ENCODE data around the gene POLQ. TPM values are rescaled to one million over a fixed set of nuclear protein-coding genes. Genes with fewer than 3 reads are reported as not detected.

POLQ gene
- total RNA-seq, 2 donors from 2014 or later, result 11.5 to 49.6 TPM

Other genes with a start within 250 kb of the POLQ start
- not detected for gene ARGFX, start 22.0 kb upstream of the POLQ start, total RNA-seq
- gene FBXO40, start 47.4 kb upstream of the POLQ start, total RNA-seq, result not detected
- gene HCLS1, start 114.9 kb upstream of the POLQ start, total RNA-seq, result 100 to 1,000 TPM; 252 to 297 TPM
- 10 to 100 TPM; 34.9 to 43.5 TPM for gene GOLGB1, start 203.8 kb upstream of the POLQ start, total RNA-seq